HEK293T (cell line): ENCODE data around the gene ZNF326.

Experiments
- ARNT ChIP-seq: fragments of 450-650 bp; IDR thresholded peaks from 2 replicates; pipeline ENCODE4 v1.6.1; 2017; ENCODE audit warnings: mild to moderate bottlenecking
- FOXK2 ChIP-seq: fragments of 450-650 bp; IDR thresholded peaks from 2 replicates; pipeline ENCODE4 v1.6.1; 2016; ENCODE audit warnings: mild to moderate bottlenecking
- HDGF ChIP-seq: fragments of 450-650 bp; IDR thresholded peaks from 2 replicates; pipeline ENCODE4 v1.6.1; 2017; ENCODE audit warnings: antibody characterized with exemption, borderline replicate concordance
- TF ChIP-seq, protein P1 (sequence below): fragments of 450-650 bp; IDR thresholded peaks from 2 replicates; pipeline ENCODE4 v1.6.1; 2016

DNA sequence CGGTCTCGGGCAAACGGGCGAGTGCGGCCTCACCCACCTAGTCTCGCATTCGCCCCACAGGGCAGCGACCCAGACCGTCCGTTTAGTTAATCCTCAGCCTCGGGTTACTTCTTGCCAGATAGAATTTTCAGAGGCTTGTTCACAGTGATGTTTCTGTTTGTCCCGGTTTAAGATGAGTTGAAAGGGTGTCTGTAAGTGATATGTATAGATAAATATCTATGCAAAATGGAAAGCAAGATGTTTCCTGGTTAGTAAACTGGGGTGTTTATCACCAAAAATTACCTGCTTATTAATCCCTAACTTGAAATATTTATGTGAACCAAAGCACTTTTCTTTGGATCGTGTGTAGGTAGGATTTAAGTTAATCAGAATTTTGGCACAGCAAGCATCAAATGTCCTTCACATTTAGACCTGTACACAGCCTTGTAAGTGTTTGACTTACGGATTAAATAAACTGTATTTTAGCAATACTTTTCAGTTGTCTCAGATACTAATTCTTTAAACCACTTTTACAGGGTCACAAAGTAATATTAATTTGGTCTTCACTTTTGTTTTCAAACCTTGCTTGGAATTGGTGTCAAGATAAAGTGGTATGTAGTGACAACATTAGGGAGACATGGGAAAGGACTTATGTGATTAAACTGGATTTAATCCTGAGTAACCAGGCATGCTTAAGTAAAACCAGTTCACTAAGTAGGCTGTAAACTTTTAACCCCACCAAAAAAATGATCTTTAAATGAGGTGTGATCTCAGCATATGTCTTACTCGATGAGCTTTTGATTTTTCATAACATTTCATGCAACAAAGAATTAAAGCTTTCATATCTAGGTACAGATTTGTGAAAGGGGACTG, 914 bp downstream of the ZNF326 start:
- no peak for TF ChIP-seq ARNT
- TF ChIP-seq FOXK2, result no peak
- no peak for TF ChIP-seq HDGF
- TF ChIP-seq, protein P1, sequence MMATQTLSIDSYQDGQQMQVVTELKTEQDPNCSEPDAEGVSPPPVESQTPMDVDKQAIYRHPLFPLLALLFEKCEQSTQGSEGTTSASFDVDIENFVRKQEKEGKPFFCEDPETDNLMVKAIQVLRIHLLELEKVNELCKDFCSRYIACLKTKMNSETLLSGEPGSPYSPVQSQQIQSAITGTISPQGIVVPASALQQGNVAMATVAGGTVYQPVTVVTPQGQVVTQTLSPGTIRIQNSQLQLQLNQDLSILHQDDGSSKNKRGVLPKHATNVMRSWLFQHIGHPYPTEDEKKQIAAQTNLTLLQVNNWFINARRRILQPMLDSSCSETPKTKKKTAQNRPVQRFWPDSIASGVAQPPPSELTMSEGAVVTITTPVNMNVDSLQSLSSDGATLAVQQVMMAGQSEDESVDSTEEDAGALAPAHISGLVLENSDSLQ, result no peak
